Nephron progenitor cell (in vitro differentiated cells): Measurements from ENCODE around the gene HOTAIR.

Experiments used
- DNase-seq: peaks from one replicate; pipeline ENCODE4 v3.0.0; 2021
- H3K27ac Mint-ChIP-seq: 2 replicates; pipeline ENCODE4 v1.8.0; 2021; ENCODE audit warnings: mild to moderate bottlenecking, moderate library complexity, mixed read lengths
- H3K27me3 Mint-ChIP-seq: 2 replicates; pipeline ENCODE4 v1.8.0; 2021; ENCODE audit warnings: mild to moderate bottlenecking, low read depth, mixed read lengths; ENCODE audit not compliant: poor library complexity
- H3K36me3 Mint-ChIP-seq: 2 replicates; pipeline ENCODE4 v1.8.0; 2021; ENCODE audit warnings: low read depth, mixed read lengths
- H3K4me1 Mint-ChIP-seq: 2 replicates; pipeline ENCODE4 v1.8.0; 2021; ENCODE audit warnings: mixed read lengths
- H3K4me3 Mint-ChIP-seq: 2 replicates; pipeline ENCODE4 v1.8.0; 2021; ENCODE audit warnings: mild to moderate bottlenecking, moderate library complexity, mixed read lengths
- H3K9me3 Mint-ChIP-seq: 2 replicates; pipeline ENCODE4 v1.8.0; 2021; ENCODE audit warnings: mild to moderate bottlenecking, moderate library complexity, mixed read lengths
- CTCF ChIP-seq: fragments of 200-600 bp; sonication (generic); IDR thresholded peaks from 2 replicates; pipeline ENCODE4 v1.5.0; 2021; ENCODE audit warnings: antibody characterized with exemption

HOTAIR gene

GRCh38 chr12:54016478-54016964, 41.8 kb upstream of the HOTAIR start:
- peak overlapping the region; percentile 91 for H3K4me3 Mint-ChIP-seq
- TF ChIP-seq CTCF: no peak
- H3K4me1 Mint-ChIP-seq: peaks cover 54% of the 10 kb centered on the region
- H3K27me3 Mint-ChIP-seq: peaks cover 8% of the 10 kb centered on the region
- H3K9me3 Mint-ChIP-seq: no peaks in the 10 kb centered on the region
- peaks cover 29% of the 10 kb centered on the region for H3K36me3 Mint-ChIP-seq
- DNase-seq: peak; percentile 75
- H3K27ac Mint-ChIP-seq: peak overlapping the region; percentile 97

GRCh38 chr12:54016051-54016450, 41.3 kb upstream of the HOTAIR start:
- Mint-ChIP-seq H3K4me1 (peaks cover 55% of the 10 kb centered on the region), H3K27ac (peak overlapping the region; percentile 97), H3K4me3 (peak overlapping the region; percentile 91), H3K9me3 (no peaks in the 10 kb centered on the region), H3K36me3 (peaks cover 24% of the 10 kb centered on the region), H3K27me3 (peaks cover 6% of the 10 kb centered on the region)
- DNase-seq: no peak
- TF ChIP-seq CTCF: no peak

GRCh38 chr12:54015018-54015931, 40.5 kb upstream of the HOTAIR start:
- no peak for TF ChIP-seq CTCF
- Mint-ChIP-seq H3K4me3 (peak overlapping the region; percentile 91), H3K4me1 (peaks cover 61% of the 10 kb centered on the region), H3K27ac (peak overlapping the region; percentile 97), H3K36me3 (peaks cover 24% of the 10 kb centered on the region), H3K9me3 (no peaks in the 10 kb centered on the region), H3K27me3 (peaks cover 6% of the 10 kb centered on the region)
- no peak for DNase-seq

GRCh38 chr12:54014377-54015017, 39.7 kb upstream of the HOTAIR start:
- no peaks in the 10 kb centered on the region for H3K9me3 Mint-ChIP-seq
- H3K27ac Mint-ChIP-seq: peak overlapping the region; percentile 97
- H3K4me3 Mint-ChIP-seq: peak overlapping the region; percentile 91
- no peak for TF ChIP-seq CTCF
- peaks cover 24% of the 10 kb centered on the region for H3K36me3 Mint-ChIP-seq
- no peak for DNase-seq
- peaks cover 56% of the 10 kb centered on the region for H3K4me1 Mint-ChIP-seq
- H3K27me3 Mint-ChIP-seq: peaks cover 6% of the 10 kb centered on the region

GRCh38 chr12:54012631-54013409, 38.1 kb upstream of the HOTAIR start:
- Mint-ChIP-seq H3K27me3 (peaks cover 6% of the 10 kb centered on the region), H3K4me3 (peak overlapping the region; percentile 91), H3K27ac (peak overlapping the region; percentile 98), H3K9me3 (no peaks in the 10 kb centered on the region), H3K4me1 (peaks cover 62% of the 10 kb centered on the region), H3K36me3 (peaks cover 21% of the 10 kb centered on the region)
- no peak for DNase-seq
- TF ChIP-seq CTCF: no peak
